Cardiac septum (tissue), 1 donor: Measurements from ENCODE around the gene MVD. TPM values are rescaled to one million over a fixed set of nuclear protein-coding genes. Genes with fewer than 3 reads are reported as not detected.
"Not testable (repeated sequence)": the region's sequence is repeated elsewhere in the genome, so short reads cannot be mapped to it uniquely, and the experiment has no call there.

Experiments
- DNase-seq: peaks from one replicate; pipeline ENCODE4 v3.0.0-alpha.2; 2020; ENCODE audit warnings: low spot score
- intact Hi-C: fragments of 100-400 bp; cut with DNase I; formaldehyde crosslinking; loops from one replicate; pipeline ENCODE4 v1.14.0; 2022
- total RNA-seq: library from RNA; stranded (reverse); fragmentation: NEBNext Ultra II Directional; extraction: Animal tissue kit (Norgen Biotek cat#: 25700); gene quantifications from one replicate; pipeline ENCODE4 v1.2.1, GENCODE V29; 2021
- donor health status: DM: no; HTN: no; CAD: no.

The MVD gene
- total RNA-seq, 1 donor from 2014 or later, result 27.1 TPM

GRCh38 chr16:88685156-88686061 lies 22.5 kb upstream of the MVD start:
- intact Hi-C loops, result no loop called here
- no peak for DNase-seq

GRCh38 chr16:88684569-88685155 lies 21.8 kb upstream of the MVD start:
- intact Hi-C loops, result no loop called here
- no peak for DNase-seq

- no peak for DNase-seq
- intact Hi-C loops, result no loop called here
These were observed 19.0 kb upstream of the MVD start for GRCh38 chr16:88681709-88682451.

- no peak for DNase-seq
- intact Hi-C loops, result no loop called here
These were observed 18.3 kb upstream of the MVD start for GRCh38 chr16:88681084-88681680.

GRCh38 chr16:88680554-88681083 lies 17.7 kb upstream of the MVD start:
- no peak for DNase-seq
- intact Hi-C loops, result no loop called here

GRCh38 chr16:88678224-88678979 lies 15.5 kb upstream of the MVD start:
- DNase-seq, result no peak
- intact Hi-C loops, result no loop called here

GRCh38 chr16:88677721-88678120 lies 14.8 kb upstream of the MVD start:
- no peak for DNase-seq
- intact Hi-C loops, result no loop called here

- DNase-seq, result no peak
- intact Hi-C loops, result no loop called here
These were observed 13.8 kb upstream of the MVD start for GRCh38 chr16:88676502-88677242.

GRCh38 chr16:88673716-88674379 lies 11.0 kb upstream of the MVD start:
- intact Hi-C loops, result no loop called here
- no peak for DNase-seq

- intact Hi-C loops, result no loop called here
- DNase-seq, result no peak
These were observed 9.9 kb upstream of the MVD start for GRCh38 chr16:88672776-88673175.

- no peak for DNase-seq
- intact Hi-C loops, result no loop called here
These were observed 8.9 kb upstream of the MVD start for GRCh38 chr16:88671806-88672205.

- DNase-seq, result no peak
- intact Hi-C loops, result no loop called here
These were observed 7.1 kb upstream of the MVD start for GRCh38 chr16:88669980-88670379.

- intact Hi-C loops, result not testable (repeated sequence)
These were observed 6.6 kb upstream of the MVD start for GRCh38 chr16:88669493-88669892.

GRCh38 chr16:88667461-88667860 lies 4.6 kb upstream of the MVD start:
- intact Hi-C loops, result no loop called here
- DNase-seq, result no peak

More at GRCh38 chr16:88669493-88669892, 6.6 kb upstream of the MVD start:
- not testable (repeated sequence) for DNase-seq

- intact Hi-C loops, result no loop called here
These were observed 2.7 kb upstream of the MVD start for GRCh38 chr16:88665570-88665969.

GRCh38 chr16:88665148-88665547 lies 2.3 kb upstream of the MVD start:
- intact Hi-C loops, result no loop called here
- no peak for DNase-seq

More at GRCh38 chr16:88665570-88665969, 2.7 kb upstream of the MVD start:
- DNase-seq, result no peak

- DNase-seq, result no peak
- intact Hi-C loops, result loop anchor here (5.0 kb wide), 1 partner anchor 70 kb away; no protein-coding TSS in a partner anchor
These were observed 559 bp downstream of the MVD start for GRCh38 chr16:88662222-88662842.
